ENCODE results near the gene BRINP2.

BRINP2 gene

GRCh38 chr1:177181280-177181630 lies 10.5 kb downstream of the BRINP2 start:
- Histone ChIP-seq H3K4me3 (ENCODE audit: low read depth in 1 of 2, low read length in 1 of 2) (no peak overlapping the region), H3K27me3 (peaks cover 39% of the 10 kb centered on the region), H3K27ac (no peak overlapping the region), H3K4me1 (ENCODE audit: control insufficient read depth in 1 of 2, insufficient read depth in 1 of 2, low read depth in 1 of 2, low read length in 1 of 2) (no peaks in the 10 kb centered on the region), H3K36me3 (no peaks in the 10 kb centered on the region), H3K9me3 (no peaks in the 10 kb centered on the region)
- TF ChIP-seq CTCF (IDR thresholded peaks at IDR 0.05) = no peak

- H3K4me3 ChIP-seq (ENCODE audit: low read depth in 1 of 2, low read length in 1 of 2) = no peak overlapping the region
These were observed 11.0 kb downstream of the BRINP2 start for GRCh38 chr1:177181631-177182291.

GRCh38 chr1:177183836-177184235 lies 13.1 kb downstream of the BRINP2 start:
- no peak overlapping the region for H3K4me3 ChIP-seq (ENCODE audit: low read depth in 1 of 2, low read length in 1 of 2)
- no peak overlapping the region for H3K27ac ChIP-seq
- H3K4me1 ChIP-seq (ENCODE audit: control insufficient read depth in 1 of 2, insufficient read depth in 1 of 2, low read depth in 1 of 2, low read length in 1 of 2) = no peaks in the 10 kb centered on the region
- no peaks in the 10 kb centered on the region for H3K36me3 ChIP-seq
- H3K27me3 ChIP-seq = peaks cover 36% of the 10 kb centered on the region
- TF ChIP-seq CTCF (IDR thresholded peaks at IDR 0.05) = no peak
- H3K9me3 ChIP-seq = no peaks in the 10 kb centered on the region

More at GRCh38 chr1:177181631-177182291, 11.0 kb downstream of the BRINP2 start:
- peaks cover 39% of the 10 kb centered on the region for H3K27me3 ChIP-seq
- no peaks in the 10 kb centered on the region for H3K9me3 ChIP-seq
- no peaks in the 10 kb centered on the region for H3K36me3 ChIP-seq
- TF ChIP-seq CTCF (IDR thresholded peaks at IDR 0.05) = no peak
- no peaks in the 10 kb centered on the region for H3K4me1 ChIP-seq (ENCODE audit: control insufficient read depth in 1 of 2, insufficient read depth in 1 of 2, low read depth in 1 of 2, low read length in 1 of 2)
- H3K27ac ChIP-seq = no peak overlapping the region

GRCh38 chr1:177185209-177185608 lies 14.5 kb downstream of the BRINP2 start:
- Histone ChIP-seq H3K27me3 (peaks cover 25% of the 10 kb centered on the region), H3K4me1 (ENCODE audit: control insufficient read depth in 1 of 2, insufficient read depth in 1 of 2, low read depth in 1 of 2, low read length in 1 of 2) (no peaks in the 10 kb centered on the region), H3K4me3 (ENCODE audit: low read depth in 1 of 2, low read length in 1 of 2) (no peak overlapping the region), H3K36me3 (no peaks in the 10 kb centered on the region), H3K27ac (no peak overlapping the region), H3K9me3 (no peaks in the 10 kb centered on the region)
- TF ChIP-seq CTCF (IDR thresholded peaks at IDR 0.05) = no peak

GRCh38 chr1:177186639-177187038 lies 15.9 kb downstream of the BRINP2 start:
- Histone ChIP-seq H3K36me3 (no peaks in the 10 kb centered on the region), H3K9me3 (no peaks in the 10 kb centered on the region), H3K4me3 (ENCODE audit: low read depth in 1 of 2, low read length in 1 of 2) (no peak overlapping the region), H3K27me3 (peaks cover 10% of the 10 kb centered on the region), H3K27ac (no peak overlapping the region), H3K4me1 (ENCODE audit: control insufficient read depth in 1 of 2, insufficient read depth in 1 of 2, low read depth in 1 of 2, low read length in 1 of 2) (no peaks in the 10 kb centered on the region)
- no peak for TF ChIP-seq CTCF (IDR thresholded peaks at IDR 0.05)
